GM12878 (cell line): ENCODE data around the gene COX6B1. TPM values are rescaled to one million over a fixed set of nuclear protein-coding genes. Genes with fewer than 3 reads are reported as not detected.

Source experiments
- ATAC-seq: fragments of 200-7000 bp; cut with Tn5 transposase; 3 replicates; pipeline ENCODE4 v1.9.1; 2020; ENCODE audit warnings: mild to moderate bottlenecking, moderate library complexity
- BruUV-seq: library from RNA; stranded (reverse); fragments of 400-500 nt; replicated peaks from 2 replicates; lab custom pipeline; 2021; lab: Mats Ljungman, UMichigan
- CTCF ChIA-PET: fragments of 300-600 bp; sonication (Branson Sonifier 250); formaldehyde crosslinking; extraction: SDS; loops from one replicate; lab custom pipeline; 2021; ENCODE audit warnings: inconsistent platforms; lab: Yijun Ruan, JAX
- POLR2A ChIA-PET: fragments of 350-600 bp; formaldehyde crosslinking; extraction: SDS; loops from one replicate; lab custom pipeline; 2021; ENCODE audit warnings: inconsistent platforms; lab: Charles Lee
- RAD21 ChIA-PET: fragments of 300-600 bp; sonication (Branson Sonifier 250); formaldehyde crosslinking; loops from one replicate; lab custom pipeline; 2023; ENCODE audit warnings: antibody characterized with exemption; ENCODE audit not compliant: unreplicated experiment; lab: Charles Lee
- SMC1A ChIA-PET: fragments of 300-600 bp; sonication (Branson Sonifier 250); formaldehyde crosslinking; loops from one replicate; lab custom pipeline; 2023; ENCODE audit not compliant: unreplicated experiment, uncharacterized antibody; lab: Charles Lee
- DNase-seq: peaks from one replicate; pipeline ENCODE4 v3.0.0-alpha.2; 2011; ENCODE audit warnings: low read depth, low spot score
- FAIRE-seq: peaks from 3 replicates; lab custom pipeline; 2011; peaks lifted over from hg19 to GRCh38; lab: Jason Lieb, UNC
- H2AFZ ChIP-seq: 2 replicates; pipeline ENCODE4 v1.6.0; 2011; ENCODE audit warnings: low read depth, low read length, control low read depth; ENCODE audit not compliant: control insufficient read depth
- H3K27ac ChIP-seq: 2 replicates; pipeline ENCODE4 v1.5.1; 2011; ENCODE audit warnings: control low read depth; ENCODE audit not compliant: control insufficient read depth, insufficient read depth
- H3K27me3 ChIP-seq, 2 experiments: replicated peaks in 1 of 2; 2 replicates each; pipeline versions ENCODE4 v1.6.0 to v1.6.1; 2011; ENCODE audit warnings: low read length in 1 of 2; ENCODE audit not compliant: control insufficient read depth in 2 of 2, insufficient read depth in 2 of 2
- H3K36me3 ChIP-seq, 2 experiments: 2 replicates each; pipeline ENCODE4 v1.5.1; 2011; ENCODE audit warnings: low read length in 1 of 2; ENCODE audit not compliant: control insufficient read depth in 2 of 2, insufficient read depth in 2 of 2
- H3K4me1 ChIP-seq: 2 replicates; pipeline ENCODE4 v1.6.1; 2011; ENCODE audit warnings: mild to moderate bottlenecking, low read length, moderate library complexity, mixed read lengths; ENCODE audit not compliant: control insufficient read depth, insufficient read depth
- H3K4me2 ChIP-seq: 2 replicates; pipeline ENCODE4 v1.6.0; 2011; ENCODE audit warnings: control low read depth; ENCODE audit not compliant: control insufficient read depth, insufficient read depth
- H3K4me3 ChIP-seq: fragments of 200-600 bp; sonication (generic); 2 replicates; pipeline ENCODE4 v1.5.1; 2016
- H3K79me2 ChIP-seq: 2 replicates; pipeline ENCODE4 v1.6.0; 2011; ENCODE audit warnings: low read length; ENCODE audit not compliant: control insufficient read depth, insufficient read depth
- H3K9ac ChIP-seq: 2 replicates; pipeline ENCODE4 v1.8.0; 2011; ENCODE audit warnings: low read length, control low read depth, mixed read lengths; ENCODE audit not compliant: control insufficient read depth, insufficient read depth
- H3K9me3 ChIP-seq: replicated peaks from 3 replicates; pipeline ENCODE4 v1.5.1; 2011; ENCODE audit warnings: mild to moderate bottlenecking, low read length; ENCODE audit not compliant: control insufficient read depth, insufficient read depth
- H4K20me1 ChIP-seq: 2 replicates; pipeline ENCODE4 v1.6.0; 2011; ENCODE audit not compliant: control insufficient read depth, insufficient read depth
- HCFC1 ChIP-seq: fragments of 150-350 bp; IDR thresholded peaks from 2 replicates; pipeline ENCODE4 v1.6.1; 2014; ENCODE audit warnings: low read length
- POLR2AphosphoS2 ChIP-seq: IDR thresholded peaks from 2 replicates; pipeline ENCODE4 v1.6.1; 2011; ENCODE audit warnings: low read depth, mild to moderate bottlenecking, low read length, improper control_type of control experiment, moderate library complexity
- SIX5 ChIP-seq: IDR thresholded peaks from 2 replicates; pipeline ENCODE4 v1.6.1; 2011; ENCODE audit warnings: mild to moderate bottlenecking, low read depth, low read length, moderate library complexity; ENCODE audit not compliant: severe bottlenecking
- YY1 ChIP-seq: IDR thresholded peaks from 2 replicates; pipeline ENCODE4 v1.6.1; 2011; ENCODE audit warnings: low read depth, mild to moderate bottlenecking, low read length
- WGBS: methylation state at CpG from one replicate; pipeline ENCODE4 v1.1.6; 2016; ENCODE audit warnings: low lambda C conversion rate; ENCODE audit not compliant: insufficient replicate concordance, insufficient coverage; ENCODE audit errors: missing lambda C conversion rate; 5-methylcytosine and 5-hydroxymethylcytosine counted together
- in situ Hi-C: fragments of 300-500 bp; cut with MboI; formaldehyde crosslinking; loops from 9 replicates; pipeline ENCODE4 v1.14.3; 2018; ENCODE audit warnings: mixed read lengths
- intact Hi-C: fragments of 100-400 bp; cut with micrococcal nuclease; formaldehyde crosslinking; loops from one replicate; pipeline ENCODE4 v1.14.2; 2022; ENCODE audit not compliant: unreplicated experiment
- polyA plus RNA-seq, 11 experiments: library from polyadenylated mRNA; depleted of rRNA in 4 of 11; unstranded in 6 of 11; stranded (reverse) in 5 of 11; fragments of >200 nt; fragmentation: Nextera tagmentation in 4 of 11; fragmentation: Illumina TruSeq in 1 of 11; extraction: Ambion mirVana in 4 of 11; extraction: Trizol in 1 of 11; gene quantifications; 1 replicate in 1 of 11; 2 replicates in 10 of 11; pipeline versions ENCODE4 v1.2.1 to v1.2.3, GENCODE V29; 2011 to 2016; ENCODE audit warnings: inconsistent platforms in 2 of 11, missing spikeins in 2 of 11, low read depth in 1 of 11
- total RNA-seq, 4 experiments: library from RNA; depleted of rRNA in 3 of 4; stranded (reverse); fragments of >200 nt in 3 of 4; fragmentation: Illumina TruSeq in 1 of 4; extraction: Trizol in 1 of 4; gene quantifications; 2 replicates each; pipeline versions ENCODE4 v1.2.1 to v1.2.3, GENCODE V29; 2013 to 2021
- TF ChIP-seq, protein P1 (sequence below): IDR thresholded peaks from 2 replicates; pipeline ENCODE4 v1.6.1; 2011; ENCODE audit warnings: low read depth, mild to moderate bottlenecking, low read length, moderate library complexity, borderline replicate concordance; ENCODE audit errors: extremely low read depth
- TF ChIP-seq, protein P2 (sequence below): fragments of 450-650 bp; IDR thresholded peaks from 2 replicates; pipeline ENCODE4 v1.6.1; 2017; ENCODE audit warnings: mild to moderate bottlenecking

The COX6B1 gene
- total and polyA plus RNA-seq, 10 of the 15 experiments (the other 5 are each of a cell fraction or from before 2014, with no cell fraction given), result 500 to 1,700 (median 862) TPM

DNA sequence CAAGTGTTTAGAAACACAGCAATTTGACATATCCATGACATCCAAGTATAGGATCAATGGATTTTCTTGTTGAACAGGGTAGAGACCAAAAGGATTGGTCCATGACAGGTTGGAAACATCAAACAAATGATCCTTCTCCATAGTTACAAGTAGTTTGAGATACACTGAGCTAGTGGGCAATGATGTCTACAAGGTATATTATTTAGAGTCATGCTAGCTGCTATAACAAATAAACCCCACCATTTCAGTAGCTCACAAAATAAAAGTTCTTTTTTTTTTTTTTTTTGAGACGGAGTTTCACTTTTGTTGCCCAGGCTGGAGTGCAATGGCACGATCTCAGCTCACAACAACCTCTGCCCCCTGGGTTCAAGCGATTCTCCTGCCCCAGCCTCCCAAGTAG lies 40.5 kb upstream of the COX6B1 start:
- CTCF ChIA-PET, result interaction anchor here (0.8 to 3.0 kb wide), 3 partner anchors 9 to 327 kb away, joined by 3 to 10 read pairs (median 4); no protein-coding TSS in a partner anchor
- RAD21 ChIA-PET, result interaction anchor here (3.1 kb wide), 1 partner anchor 10 kb away, joined by 11 read pairs; no protein-coding TSS in a partner anchor
- Histone ChIP-seq H3K36me3 (no peaks in the 10 kb centered on the region), H3K9me3 (peaks cover 9% of the 10 kb centered on the region), H3K9ac (no peak overlapping the region), H3K27ac (no peak overlapping the region), H3K4me3 (no peak overlapping the region), H3K4me2 (no peak overlapping the region), H3K79me2 (no peaks in the 10 kb centered on the region), H2AFZ (no peak overlapping the region), H3K4me1 (peaks cover 17% of the 10 kb centered on the region), H3K27me3 (no peaks in the 10 kb centered on the region), H4K20me1 (no peaks in the 10 kb centered on the region)
- FAIRE-seq, result no peak
- BruUV-seq, result no TSS peak
- ATAC-seq, result no peak
- intact Hi-C loops, result no loop called here
- WGBS, result 71% methylated on average over 3 of the region's 3 CpGs
- DNase-seq, result no peak
- POLR2A ChIA-PET, result interaction anchor here (0.6 to 1.5 kb wide), 6 partner anchors 10 to 98 kb away, joined by 3 to 16 read pairs (median 4); no protein-coding TSS in a partner anchor
- SMC1A ChIA-PET, result interaction anchor here (1.0 to 2.2 kb wide), 2 partner anchors 10 to 15 kb away, joined by 3 to 14 read pairs; no protein-coding TSS in a partner anchor
- in situ Hi-C loops, result no loop called here
- no peak for TF ChIP-seq POLR2AphosphoS2

DNA sequence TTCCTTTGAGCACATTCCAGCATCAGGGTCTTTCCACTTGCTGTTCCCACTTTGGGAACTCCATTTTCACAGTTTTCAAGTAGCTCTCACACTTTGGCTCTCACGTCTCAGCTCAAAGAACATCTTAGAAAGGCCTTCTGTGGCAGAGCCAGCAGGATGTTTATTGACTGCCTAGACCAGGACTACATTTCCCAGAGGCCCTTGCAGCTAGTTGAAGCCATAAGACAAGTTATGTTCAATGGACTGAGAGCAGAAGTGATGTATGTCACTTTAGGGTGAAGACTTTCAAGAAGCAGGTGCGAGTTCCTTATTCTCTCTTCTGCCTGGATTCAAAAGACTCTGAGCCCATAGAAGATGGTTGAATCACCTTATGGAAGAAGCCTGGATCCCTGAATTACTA lies 39.9 kb upstream of the COX6B1 start:
- RAD21 ChIA-PET, result interaction anchor here (3.1 kb wide), 1 partner anchor 10 kb away, joined by 11 read pairs; no protein-coding TSS in a partner anchor
- in situ Hi-C loops (no loop called here), intact Hi-C loops (no loop called here)
- peak; percentile 41 for FAIRE-seq
- peaks cover 9% of the 10 kb centered on the region for H3K9me3 ChIP-seq
- BruUV-seq, result no TSS peak
- no peaks in the 10 kb centered on the region for H3K36me3 ChIP-seq
- POLR2A ChIA-PET, result interaction anchor here (0.6 to 1.5 kb wide), 5 partner anchors 11 to 98 kb away, joined by 3 to 16 read pairs (median 4); no protein-coding TSS in a partner anchor
- no peak overlapping the region for H3K9ac ChIP-seq
- peak overlapping the region; percentile 15; the same call in 1 of the 2 replicates for H2AFZ ChIP-seq
- no peak overlapping the region for H3K4me3 ChIP-seq
- H3K79me2 ChIP-seq, result peaks cover 4% of the 10 kb centered on the region
- no peak for ATAC-seq
- H3K27me3 ChIP-seq, result no peaks in the 10 kb centered on the region
- CTCF ChIA-PET, result interaction anchor here (0.6 to 3.0 kb wide), 5 partner anchors 10 to 416 kb away, joined by 3 to 10 read pairs (median 4); no protein-coding TSS in a partner anchor
- SMC1A ChIA-PET, result interaction anchor here (1.0 to 2.2 kb wide), 2 partner anchors 10 to 15 kb away, joined by 3 to 14 read pairs; no protein-coding TSS in a partner anchor
- TF ChIP-seq HCFC1 (peak; percentile 61), SIX5 (peak; percentile 70), YY1 (peak; percentile 65; the same call in 1 of the 2 replicates)
- TF ChIP-seq, protein P1, sequence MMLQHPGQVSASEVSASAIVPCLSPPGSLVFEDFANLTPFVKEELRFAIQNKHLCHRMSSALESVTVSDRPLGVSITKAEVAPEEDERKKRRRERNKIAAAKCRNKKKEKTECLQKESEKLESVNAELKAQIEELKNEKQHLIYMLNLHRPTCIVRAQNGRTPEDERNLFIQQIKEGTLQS, result no peak
- TF ChIP-seq, protein P2, sequence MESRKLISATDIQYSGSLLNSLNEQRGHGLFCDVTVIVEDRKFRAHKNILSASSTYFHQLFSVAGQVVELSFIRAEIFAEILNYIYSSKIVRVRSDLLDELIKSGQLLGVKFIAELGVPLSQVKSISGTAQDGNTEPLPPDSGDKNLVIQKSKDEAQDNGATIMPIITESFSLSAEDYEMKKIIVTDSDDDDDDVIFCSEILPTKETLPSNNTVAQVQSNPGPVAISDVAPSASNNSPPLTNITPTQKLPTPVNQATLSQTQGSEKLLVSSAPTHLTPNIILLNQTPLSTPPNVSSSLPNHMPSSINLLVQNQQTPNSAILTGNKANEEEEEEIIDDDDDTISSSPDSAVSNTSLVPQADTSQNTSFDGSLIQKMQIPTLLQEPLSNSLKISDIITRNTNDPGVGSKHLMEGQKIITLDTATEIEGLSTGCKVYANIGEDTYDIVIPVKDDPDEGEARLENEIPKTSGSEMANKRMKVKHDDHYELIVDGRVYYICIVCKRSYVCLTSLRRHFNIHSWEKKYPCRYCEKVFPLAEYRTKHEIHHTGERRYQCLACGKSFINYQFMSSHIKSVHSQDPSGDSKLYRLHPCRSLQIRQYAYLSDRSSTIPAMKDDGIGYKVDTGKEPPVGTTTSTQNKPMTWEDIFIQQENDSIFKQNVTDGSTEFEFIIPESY, result no peak
- H4K20me1 ChIP-seq, result no peaks in the 10 kb centered on the region
- H3K4me2 ChIP-seq, result no peak overlapping the region
- no peak overlapping the region for H3K27ac ChIP-seq
- peaks cover 17% of the 10 kb centered on the region for H3K4me1 ChIP-seq
- 28% methylated on average over 2 of the region's 2 CpGs for WGBS
- no peak for DNase-seq
